Endodermal cell (in vitro differentiated cells): ENCODE measurements around the gene RANBP2. TPM values are rescaled to one million over a fixed set of nuclear protein-coding genes. Genes with fewer than 3 reads are reported as not detected.

Experiments
- DNase-seq: peaks from one replicate; pipeline ENCODE4 v3.0.0-alpha.2; 2017
- H3K27ac ChIP-seq: 2 replicates; pipeline ENCODE4 v1.5.1; 2013; ENCODE audit warnings: mild to moderate bottlenecking, low read depth, low read length, moderate library complexity
- H3K27me3 ChIP-seq: 2 replicates; pipeline ENCODE4 v1.6.1; 2013; ENCODE audit warnings: mild to moderate bottlenecking, low read length, moderate library complexity; ENCODE audit not compliant: insufficient read depth, control insufficient read depth, poor library complexity, severe bottlenecking
- H3K36me3 ChIP-seq: 2 replicates; pipeline ENCODE4 v1.7.0; 2013; ENCODE audit warnings: mild to moderate bottlenecking, low read length, moderate library complexity; ENCODE audit not compliant: control insufficient read depth, insufficient read depth
- H3K4me1 ChIP-seq: one replicate; pipeline ENCODE4 v1.7.0; 2013; ENCODE audit warnings: low read length; ENCODE audit not compliant: control insufficient read depth, insufficient read depth
- H3K4me3 ChIP-seq: 2 replicates; pipeline ENCODE4 v1.5.1; 2013; ENCODE audit warnings: mild to moderate bottlenecking, low read length, moderate library complexity
- H3K9ac ChIP-seq: 2 replicates; pipeline ENCODE4 v1.6.1; 2013; ENCODE audit warnings: mild to moderate bottlenecking, low read length, moderate library complexity; ENCODE audit not compliant: poor library complexity, severe bottlenecking; ENCODE audit errors: extremely low read depth
- H3K9me3 ChIP-seq: 2 replicates; pipeline ENCODE4 v1.6.1; 2013; ENCODE audit warnings: mild to moderate bottlenecking, low read length, moderate library complexity; ENCODE audit not compliant: control insufficient read depth
- H3K27ac Mint-ChIP-seq: 2 replicates; pipeline ENCODE4 v1.8.0; 2020; ENCODE audit warnings: mixed read lengths
- H3K27me3 Mint-ChIP-seq: 2 replicates; pipeline ENCODE4 v1.8.0; 2021; ENCODE audit warnings: mild to moderate bottlenecking, mixed read lengths; ENCODE audit not compliant: insufficient read depth
- H3K36me3 Mint-ChIP-seq: 2 replicates; pipeline ENCODE4 v1.8.0; 2020; ENCODE audit warnings: low read depth, mixed read lengths
- H3K4me1 Mint-ChIP-seq: 2 replicates; pipeline ENCODE4 v1.8.0; 2020; ENCODE audit warnings: mixed read lengths
- H3K4me3 Mint-ChIP-seq: 2 replicates; pipeline ENCODE4 v1.8.0; 2020; ENCODE audit warnings: mild to moderate bottlenecking, moderate library complexity, mixed read lengths
- H3K9me3 Mint-ChIP-seq: 2 replicates; pipeline ENCODE4 v1.8.0; 2020; ENCODE audit warnings: mild to moderate bottlenecking, mixed read lengths
- whole genome bisulfite sequencing, 2 experiments: methylation state at CpG; one replicate each; pipeline versions ENCODE4 v1.1.5 to v1.1.7; 2013; ENCODE audit warnings: missing lambda C conversion rate in 2 of 2, mixed read lengths in 1 of 2; ENCODE audit not compliant: insufficient coverage in 1 of 2, insufficient read length in 1 of 2; 5-methylcytosine and 5-hydroxymethylcytosine counted together
- total RNA-seq, 2 donors: library from RNA; stranded (reverse); fragmentation: NEBNext Ultra II Directional in 1 of 2; extraction: Animal tissue kit (Norgen Biotek cat#: 25700) in 1 of 2; gene quantifications; 2 replicates in 1 of 2; 3 replicates in 1 of 2; pipeline ENCODE4 v1.2.1, GENCODE V29; 2021
- TF ChIP-seq, protein P1 (sequence below): fragments of 200-600 bp; sonication (generic); conservative IDR thresholded peaks from 2 replicates; pipeline ENCODE4 v1.5.0; 2021; ENCODE audit warnings: antibody characterized with exemption, mild to moderate bottlenecking

Gene RANBP2
- total RNA-seq, 2 donors from 2014 or later, result 90.6 to 92.7 TPM

DNA sequence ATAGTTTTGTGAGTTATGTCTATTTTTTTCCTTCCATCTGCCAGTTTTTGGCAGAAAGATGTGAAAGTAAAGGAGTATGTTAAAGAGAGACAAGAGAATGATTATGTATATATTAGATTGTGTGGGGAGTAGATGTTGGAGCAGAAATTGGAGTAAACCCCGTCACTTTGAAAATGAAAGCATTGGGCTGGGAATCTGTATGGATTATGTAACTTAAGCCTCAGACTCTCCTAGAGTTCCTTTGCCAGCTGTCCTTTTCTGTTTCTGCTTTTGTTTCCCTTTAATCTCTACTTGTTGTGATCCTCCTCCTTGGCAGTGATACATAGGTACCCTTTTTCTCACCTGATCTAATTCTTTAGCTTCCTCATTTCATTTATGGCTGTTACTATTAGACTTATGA, 86.5 kb downstream of the RANBP2 start:
- Histone ChIP-seq H3K4me3 (no peak overlapping the region), H3K9ac (no peak overlapping the region), H3K36me3 (peaks cover 74% of the 10 kb centered on the region), H3K4me1 (no peaks in the 10 kb centered on the region), H3K27me3 (no peaks in the 10 kb centered on the region), H3K27ac (no peak overlapping the region), H3K9me3 (peaks cover 35% of the 10 kb centered on the region)
- TF ChIP-seq, protein P1, sequence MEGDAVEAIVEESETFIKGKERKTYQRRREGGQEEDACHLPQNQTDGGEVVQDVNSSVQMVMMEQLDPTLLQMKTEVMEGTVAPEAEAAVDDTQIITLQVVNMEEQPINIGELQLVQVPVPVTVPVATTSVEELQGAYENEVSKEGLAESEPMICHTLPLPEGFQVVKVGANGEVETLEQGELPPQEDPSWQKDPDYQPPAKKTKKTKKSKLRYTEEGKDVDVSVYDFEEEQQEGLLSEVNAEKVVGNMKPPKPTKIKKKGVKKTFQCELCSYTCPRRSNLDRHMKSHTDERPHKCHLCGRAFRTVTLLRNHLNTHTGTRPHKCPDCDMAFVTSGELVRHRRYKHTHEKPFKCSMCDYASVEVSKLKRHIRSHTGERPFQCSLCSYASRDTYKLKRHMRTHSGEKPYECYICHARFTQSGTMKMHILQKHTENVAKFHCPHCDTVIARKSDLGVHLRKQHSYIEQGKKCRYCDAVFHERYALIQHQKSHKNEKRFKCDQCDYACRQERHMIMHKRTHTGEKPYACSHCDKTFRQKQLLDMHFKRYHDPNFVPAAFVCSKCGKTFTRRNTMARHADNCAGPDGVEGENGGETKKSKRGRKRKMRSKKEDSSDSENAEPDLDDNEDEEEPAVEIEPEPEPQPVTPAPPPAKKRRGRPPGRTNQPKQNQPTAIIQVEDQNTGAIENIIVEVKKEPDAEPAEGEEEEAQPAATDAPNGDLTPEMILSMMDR, result no peak
- Mint-ChIP-seq H3K4me3 (no peak overlapping the region), H3K27me3 (no peaks in the 10 kb centered on the region), H3K9me3 (peaks cover 27% of the 10 kb centered on the region), H3K4me1 (no peaks in the 10 kb centered on the region), H3K36me3 (peaks cover 64% of the 10 kb centered on the region), H3K27ac (no peak overlapping the region)
- WGBS, 2 experiments, result 88 to 95% methylated on average over 1 of the region's 1 CpG
- no peak for DNase-seq

DNA sequence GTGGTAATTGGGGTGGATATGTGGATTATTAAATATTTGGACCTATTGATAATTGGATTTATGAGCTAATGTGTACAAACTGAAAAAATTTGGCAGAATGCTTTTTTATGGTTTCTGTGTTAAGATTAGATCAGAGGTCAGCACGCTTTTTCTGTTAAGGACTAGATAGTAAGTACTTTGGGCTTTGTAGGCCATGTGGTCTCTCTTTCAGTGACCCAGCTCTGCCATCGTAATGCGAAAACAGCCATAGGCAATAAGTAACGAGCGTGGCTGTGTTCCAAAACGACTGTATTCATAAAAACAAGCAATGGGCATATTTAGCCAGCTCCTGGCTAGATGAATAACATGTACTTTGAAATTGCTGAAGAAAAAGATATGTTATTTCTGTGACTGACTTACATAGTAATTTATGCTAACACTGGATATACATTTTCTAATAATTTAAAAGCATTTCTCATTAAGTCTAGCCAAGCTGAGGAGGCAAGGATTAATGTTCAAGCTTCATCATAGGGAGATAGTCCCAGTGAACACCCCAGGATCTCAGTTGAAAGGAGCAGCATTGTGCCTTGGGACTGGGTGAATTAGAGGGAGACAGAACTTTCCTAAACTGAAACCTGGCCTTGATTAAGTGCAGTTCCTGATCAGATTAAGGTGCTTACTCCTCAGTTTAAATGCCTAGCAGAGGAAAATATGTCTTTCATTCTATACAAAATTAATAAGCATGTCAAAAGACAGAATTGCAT, 87.3 kb downstream of the RANBP2 start:
- no peaks in the 10 kb centered on the region for H3K4me1 ChIP-seq

DNA sequence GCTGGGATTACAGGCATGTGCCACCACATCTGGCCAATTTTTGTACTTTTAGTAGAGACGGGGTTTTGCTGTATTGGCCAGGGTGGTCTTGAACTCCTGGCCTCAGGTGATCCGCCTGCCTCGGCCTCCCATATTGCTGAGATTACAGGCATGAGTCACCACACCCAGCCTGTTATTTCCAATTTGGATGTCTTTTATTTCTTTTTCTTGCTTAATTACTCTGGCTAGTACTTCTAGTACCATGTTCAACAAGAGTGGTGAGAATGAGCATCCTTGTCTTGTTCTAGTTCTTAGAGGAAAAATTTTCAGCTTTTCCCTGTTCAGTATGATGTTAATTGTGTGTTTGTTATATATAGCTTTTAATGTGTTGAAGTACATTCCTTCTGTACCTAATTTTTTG, 90.7 kb downstream of the RANBP2 start:
- Mint-ChIP-seq H3K4me1 (no peaks in the 10 kb centered on the region), H3K36me3 (peaks cover 71% of the 10 kb centered on the region), H3K27ac (no peak overlapping the region), H3K27me3 (no peaks in the 10 kb centered on the region), H3K4me3 (no peak overlapping the region), H3K9me3 (peaks cover 27% of the 10 kb centered on the region)
- Histone ChIP-seq H3K27ac (no peak overlapping the region), H3K9ac (no peak overlapping the region), H3K36me3 (peaks cover 73% of the 10 kb centered on the region), H3K4me1 (no peaks in the 10 kb centered on the region), H3K9me3 (peaks cover 35% of the 10 kb centered on the region), H3K4me3 (peak overlapping the region; percentile 17), H3K27me3 (no peaks in the 10 kb centered on the region)
- TF ChIP-seq, protein P1, result no peak
- DNase-seq, result no peak
- 87 to 97% methylated on average over 3 of the region's 3 CpGs for WGBS, 2 experiments

More for the DNA sequence above, 87.3 kb downstream of the RANBP2 start:
- Histone ChIP-seq H3K9ac (no peak overlapping the region), H3K9me3 (peaks cover 35% of the 10 kb centered on the region), H3K4me3 (no peak overlapping the region), H3K36me3 (peaks cover 75% of the 10 kb centered on the region), H3K27me3 (no peaks in the 10 kb centered on the region), H3K27ac (no peak overlapping the region)
- H3K4me1 Mint-ChIP-seq, result no peaks in the 10 kb centered on the region
- H3K9me3 Mint-ChIP-seq, result peaks cover 27% of the 10 kb centered on the region
- TF ChIP-seq, protein P1, result no peak
- 88 to 96% methylated on average over 5 to 6 of the region's 6 CpGs for WGBS, 2 experiments
- H3K27me3 Mint-ChIP-seq, result no peaks in the 10 kb centered on the region
- H3K27ac Mint-ChIP-seq, result no peak overlapping the region
- peaks cover 69% of the 10 kb centered on the region for H3K36me3 Mint-ChIP-seq
- DNase-seq, result no peak
- H3K4me3 Mint-ChIP-seq, result no peak overlapping the region
